NT2/D1 (cell line): ENCODE data around the gene DKK2.

Experiments used
- SUZ12 ChIP-seq: IDR thresholded peaks from 2 replicates; pipeline ENCODE4 v1.6.1; 2011; ENCODE audit not compliant: insufficient read length, insufficient read depth; ENCODE audit errors: extremely low read depth
- YY1 ChIP-seq: IDR thresholded peaks from 2 replicates; pipeline ENCODE4 v1.6.1; 2011; ENCODE audit not compliant: insufficient read length, insufficient read depth
- ZNF274 ChIP-seq: IDR thresholded peaks from 2 replicates; pipeline ENCODE4 v1.6.1; 2011; ENCODE audit warnings: mild to moderate bottlenecking, low read depth, low read length

DNA sequence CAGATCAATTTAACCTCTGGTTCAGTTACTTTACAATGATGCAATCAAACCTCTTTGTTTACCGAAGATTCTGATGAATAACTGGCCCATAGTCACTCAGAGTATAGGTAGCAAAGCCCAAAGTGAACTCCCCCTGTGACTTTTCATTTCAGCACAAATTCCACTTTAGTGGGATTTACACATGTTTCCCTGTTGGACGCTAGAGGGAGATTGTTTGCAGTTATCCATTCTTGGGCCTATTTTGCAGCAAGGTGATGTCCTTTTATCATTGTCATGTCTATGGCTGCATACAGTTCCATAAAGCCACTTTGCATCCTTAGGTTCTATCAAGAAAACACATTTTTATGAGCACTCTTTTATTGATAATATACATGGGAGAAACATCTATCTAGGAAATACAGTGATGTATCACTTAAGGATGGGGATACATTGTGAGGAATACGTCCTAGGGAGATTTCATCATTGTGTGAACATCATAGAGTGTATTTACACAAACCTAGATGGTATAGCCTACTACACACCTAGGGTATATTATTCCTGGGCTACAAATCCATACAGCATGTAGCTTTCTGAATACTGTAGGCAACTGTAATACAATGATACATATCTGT is 14.5 kb upstream of the DKK2 start:
- no peak for TF ChIP-seq YY1
- no peak for TF ChIP-seq ZNF274
- TF ChIP-seq SUZ12 = no peak
